Measurements from ENCODE around the gene CERS6. TPM values are rescaled to one million over a fixed set of nuclear protein-coding genes. Genes with fewer than 3 reads are reported as not detected.

The CERS6 gene
- total and polyA plus RNA-seq, 3 donors from 2014 or later, result 24.7 to 71.0 (median 59.4) TPM

DNA sequence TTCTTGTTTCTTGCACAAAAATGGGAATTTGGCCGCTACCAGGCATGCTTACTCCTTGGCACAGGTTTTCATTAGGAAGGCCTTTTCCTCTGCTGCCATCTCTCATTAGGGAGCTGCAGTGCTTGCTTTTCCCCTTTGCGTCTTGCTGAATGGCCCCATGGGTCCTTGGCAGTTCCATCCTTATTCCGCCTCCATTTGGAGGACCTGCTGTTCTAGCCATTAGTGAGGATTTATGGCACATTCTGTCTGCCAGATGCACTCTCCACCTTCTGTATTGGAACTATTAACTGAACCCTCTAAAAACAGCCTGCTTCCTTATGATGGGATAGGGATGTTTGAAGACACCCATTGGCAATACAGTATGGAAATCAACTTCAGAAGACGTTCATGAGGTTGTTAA, 242.9 kb downstream of the CERS6 start:
- H3K4me1 ChIP-seq, result peaks cover 7% of the 10 kb centered on the region
- no peaks in the 10 kb centered on the region for H3K27me3 ChIP-seq
- no peaks in the 10 kb centered on the region for H3K9me3 ChIP-seq
- intact Hi-C loops (cut with DNase I; ENCODE audit: low total_unique reads), result no loop called here
- TF ChIP-seq, protein P1, sequence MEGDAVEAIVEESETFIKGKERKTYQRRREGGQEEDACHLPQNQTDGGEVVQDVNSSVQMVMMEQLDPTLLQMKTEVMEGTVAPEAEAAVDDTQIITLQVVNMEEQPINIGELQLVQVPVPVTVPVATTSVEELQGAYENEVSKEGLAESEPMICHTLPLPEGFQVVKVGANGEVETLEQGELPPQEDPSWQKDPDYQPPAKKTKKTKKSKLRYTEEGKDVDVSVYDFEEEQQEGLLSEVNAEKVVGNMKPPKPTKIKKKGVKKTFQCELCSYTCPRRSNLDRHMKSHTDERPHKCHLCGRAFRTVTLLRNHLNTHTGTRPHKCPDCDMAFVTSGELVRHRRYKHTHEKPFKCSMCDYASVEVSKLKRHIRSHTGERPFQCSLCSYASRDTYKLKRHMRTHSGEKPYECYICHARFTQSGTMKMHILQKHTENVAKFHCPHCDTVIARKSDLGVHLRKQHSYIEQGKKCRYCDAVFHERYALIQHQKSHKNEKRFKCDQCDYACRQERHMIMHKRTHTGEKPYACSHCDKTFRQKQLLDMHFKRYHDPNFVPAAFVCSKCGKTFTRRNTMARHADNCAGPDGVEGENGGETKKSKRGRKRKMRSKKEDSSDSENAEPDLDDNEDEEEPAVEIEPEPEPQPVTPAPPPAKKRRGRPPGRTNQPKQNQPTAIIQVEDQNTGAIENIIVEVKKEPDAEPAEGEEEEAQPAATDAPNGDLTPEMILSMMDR (IDR thresholded peaks at IDR 0.05), result no peak
- TF ChIP-seq POLR2A (IDR thresholded peaks at IDR 0.05), result no peak
- no peak overlapping the region for H3K4me3 ChIP-seq
- WGBS, 2 donors, result 76 to 77% methylated on average over 4 of the region's 4 CpGs
- no peaks in the 10 kb centered on the region for H3K36me3 ChIP-seq (ENCODE audit: low read depth, missing control alignments)
- no peak for DNase-seq
- H3K27ac ChIP-seq, result no peak overlapping the region

DNA sequence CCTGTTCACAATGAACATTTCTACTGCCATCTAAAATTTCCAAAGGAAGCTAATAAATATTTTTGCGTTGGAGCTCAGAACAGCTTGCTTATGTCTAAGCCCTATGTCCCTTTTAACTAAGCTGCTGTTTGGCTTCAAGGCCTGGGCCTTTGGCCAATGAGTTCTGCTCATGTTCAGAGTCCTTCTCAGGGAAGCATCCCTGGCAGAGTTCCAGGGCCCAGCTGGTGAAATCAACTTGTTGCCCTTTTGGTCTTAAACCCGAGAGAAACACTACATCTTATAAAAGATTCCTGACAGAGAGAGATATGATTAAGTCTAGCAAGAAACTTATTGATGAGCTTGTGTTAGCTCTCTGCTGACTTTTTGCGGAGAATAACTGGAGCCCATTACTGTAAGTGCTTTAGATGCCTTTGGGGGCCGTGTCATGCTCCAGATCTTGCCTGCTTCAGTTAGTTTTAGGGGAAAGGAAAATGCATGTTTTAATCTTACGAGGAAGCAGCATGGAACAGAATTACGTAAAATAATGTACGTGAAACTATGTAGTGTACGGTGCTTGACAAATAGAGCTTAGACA, 243.9 kb downstream of the CERS6 start:
- Histone ChIP-seq H3K27ac (no peak overlapping the region), H3K9me3 (no peaks in the 10 kb centered on the region), H3K27me3 (no peaks in the 10 kb centered on the region), H3K4me1 (peaks cover 7% of the 10 kb centered on the region), H3K36me3 (ENCODE audit: low read depth, missing control alignments) (no peaks in the 10 kb centered on the region), H3K4me3 (no peak overlapping the region)
- peak; percentile 95 for DNase-seq
- intact Hi-C loops (cut with DNase I; ENCODE audit: low total_unique reads), result no loop called here
- WGBS, 2 donors, result 52 to 66% methylated on average over 8 of the region's 8 CpGs
- no peak for TF ChIP-seq POLR2A (IDR thresholded peaks at IDR 0.05)

DNA sequence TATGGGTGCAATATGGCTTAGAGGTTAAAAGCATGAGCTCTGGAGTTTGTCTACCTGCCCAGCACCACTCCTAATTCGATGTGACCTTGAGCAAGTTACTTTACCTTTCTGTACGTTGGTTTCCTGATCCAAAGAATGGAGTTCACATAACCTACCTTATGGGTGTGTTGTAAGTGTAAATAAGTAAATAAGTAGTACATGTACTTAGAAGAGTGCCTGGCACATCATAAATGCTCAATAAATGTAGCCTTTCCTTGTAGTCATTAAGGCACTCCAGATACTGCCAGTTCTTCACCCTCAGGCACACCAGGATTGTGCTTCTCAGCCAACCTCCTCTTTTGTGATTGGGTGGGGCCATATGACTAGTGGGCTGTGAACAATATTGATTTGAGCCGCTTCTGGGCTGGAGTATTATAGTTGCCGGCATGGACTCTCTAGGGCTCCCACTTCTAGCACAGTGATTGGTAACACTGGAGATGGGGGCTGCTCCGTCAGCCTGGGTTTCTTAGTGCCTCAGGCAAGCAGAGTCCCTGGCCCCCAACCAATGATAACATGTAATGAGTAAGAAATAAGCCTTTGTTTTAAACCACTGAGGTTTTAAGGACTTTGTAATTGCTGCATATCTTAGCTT, 244.7 kb downstream of the CERS6 start:
- DNase-seq, result no peak
- Histone ChIP-seq H3K9me3 (no peaks in the 10 kb centered on the region), H3K4me1 (peaks cover 7% of the 10 kb centered on the region), H3K27ac (no peak overlapping the region), H3K27me3 (no peaks in the 10 kb centered on the region), H3K4me3 (no peak overlapping the region), H3K36me3 (ENCODE audit: low read depth, missing control alignments) (no peaks in the 10 kb centered on the region)
- WGBS, 2 donors, result 60 to 64% methylated on average over 5 of the region's 5 CpGs
- intact Hi-C loops (cut with DNase I; ENCODE audit: low total_unique reads), result no loop called here
- no peak for TF ChIP-seq POLR2A (IDR thresholded peaks at IDR 0.05)
- TF ChIP-seq, protein P1 (IDR thresholded peaks at IDR 0.05), result no peak

GRCh38 chr2:168702579-168702978, 246.5 kb downstream of the CERS6 start:
- no peaks in the 10 kb centered on the region for H3K9me3 ChIP-seq
- no peaks in the 10 kb centered on the region for H3K27me3 ChIP-seq
- TF ChIP-seq, protein P1 (IDR thresholded peaks at IDR 0.05), result no peak
- no peak for TF ChIP-seq POLR2A (IDR thresholded peaks at IDR 0.05)
- no peak for DNase-seq
- H3K27ac ChIP-seq, result no peak overlapping the region
- no peak overlapping the region for H3K4me3 ChIP-seq
- H3K36me3 ChIP-seq (ENCODE audit: low read depth, missing control alignments), result no peaks in the 10 kb centered on the region
- H3K4me1 ChIP-seq, result peaks cover 7% of the 10 kb centered on the region
- WGBS, 2 donors, result 91 to 97% methylated on average over 2 of the region's 2 CpGs
- intact Hi-C loops (cut with DNase I; ENCODE audit: low total_unique reads), result no loop called here

GRCh38 chr2:168703926-168704325, 247.9 kb downstream of the CERS6 start:
- Histone ChIP-seq H3K9me3 (no peaks in the 10 kb centered on the region), H3K27ac (no peak overlapping the region), H3K36me3 (ENCODE audit: low read depth, missing control alignments) (no peaks in the 10 kb centered on the region), H3K4me3 (no peak overlapping the region), H3K27me3 (no peaks in the 10 kb centered on the region), H3K4me1 (peaks cover 7% of the 10 kb centered on the region)
- 88 to 94% methylated on average over 2 to 5 of the region's 5 CpGs for WGBS, 2 donors
- intact Hi-C loops (cut with DNase I; ENCODE audit: low total_unique reads), result no loop called here
- TF ChIP-seq, protein P1 (IDR thresholded peaks at IDR 0.05), result no peak
- TF ChIP-seq POLR2A (IDR thresholded peaks at IDR 0.05), result no peak
- no peak for DNase-seq

All from testis (tissue), 3 donors.